HCT116 (cell line): Measurements from ENCODE around the gene PRMT7. TPM values are rescaled to one million over a fixed set of nuclear protein-coding genes. Genes with fewer than 3 reads are reported as not detected.

Experiments
- ATAC-seq: fragments of 200-7000 bp; cut with Tn5 transposase; 2 replicates; pipeline ENCODE4 v1.9.1; 2020; ENCODE audit warnings: mild to moderate bottlenecking, moderate library complexity
- BruUV-seq: library from RNA; stranded (reverse); fragments of 400-500 nt; replicated peaks from 2 replicates; lab custom pipeline; 2021; lab: Mats Ljungman, UMichigan
- CTCF ChIA-PET: fragments of 300-600 bp; sonication (Branson Sonifier 250); formaldehyde crosslinking; loops from one replicate; lab custom pipeline; 2021; ENCODE audit warnings: antibody characterized with exemption; lab: Charles Lee
- POLR2A ChIA-PET: fragments of 300-600, 350-600 bp; sonication (Branson Sonifier 250); formaldehyde crosslinking; loops from one replicate; lab custom pipeline; 2021; ENCODE audit warnings: antibody characterized with exemption; lab: Charles Lee
- RAD21 ChIA-PET, 2 experiments: fragments of 300-600 bp; sonication (Branson Sonifier 250); formaldehyde crosslinking; loops; one replicate each; lab custom pipeline; 2023; ENCODE audit warnings: low total read pairs in 2 of 2; ENCODE audit not compliant: uncharacterized antibody in 2 of 2, unreplicated experiment in 2 of 2, low non-redundant PET in 1 of 2; lab: Charles Lee
- DNase-seq: peaks from one replicate; pipeline ENCODE4 v3.0.0-alpha.2; 2010; ENCODE audit warnings: low read depth, low spot score
- H2AFZ ChIP-seq: fragments of 200-600 bp; shearing (Covaris generic), sonication (generic); 2 replicates; pipeline ENCODE4 v1.6.1; 2017; ENCODE audit warnings: low read depth, mixed run types, mixed read lengths, antibody characterized with exemption, low read length; ENCODE audit not compliant: poor library complexity, severe bottlenecking
- H3K27ac ChIP-seq: 2 replicates; pipeline ENCODE4 v1.5.1; 2012; ENCODE audit warnings: low read depth, low read length
- H3K27me3 ChIP-seq: fragments of 200-600 bp; sonication (generic); 2 replicates; pipeline ENCODE4 v1.6.1; 2016; ENCODE audit warnings: mixed run types, low read length, mixed read lengths; ENCODE audit not compliant: insufficient read depth
- H3K36me3 ChIP-seq, 2 experiments: fragments of 200-500 bp in 1 of 2; fragments of 200-600 bp in 1 of 2; sonication (Bioruptor generic) in 1 of 2; sonication (generic) in 1 of 2; 2 replicates each; pipeline versions ENCODE4 v1.5.1 to v1.6.1; 2014 to 2016; ENCODE audit warnings: low read length in 2 of 2, inconsistent platforms in 1 of 2, mixed read lengths in 1 of 2, mixed run types in 1 of 2; ENCODE audit not compliant: insufficient read depth in 2 of 2, control insufficient read depth in 1 of 2
- H3K4me1 ChIP-seq, 2 experiments: fragments of 200-600 bp in 1 of 2; sonication (generic) in 1 of 2; 2 replicates each; pipeline versions ENCODE4 v1.5.1 to v1.6.1; 2012 to 2017; ENCODE audit warnings: low read length in 2 of 2, inconsistent platforms in 1 of 2, mild to moderate bottlenecking in 1 of 2, mixed read lengths in 1 of 2, mixed run types in 1 of 2, moderate library complexity in 1 of 2; ENCODE audit not compliant: insufficient read depth in 2 of 2, control insufficient read depth in 1 of 2
- H3K4me2 ChIP-seq: fragments of 200-600 bp; sonication (generic); 2 replicates; pipeline ENCODE4 v1.6.1; 2017; ENCODE audit warnings: mixed run types, low read length, mixed read lengths
- H3K4me3 ChIP-seq, 2 experiments: fragments of 200-600 bp in 1 of 2; sonication (generic) in 1 of 2; replicated peaks in 1 of 2; 2 replicates each; pipeline ENCODE4 v1.5.1; 2011 to 2016; ENCODE audit warnings: low read length in 2 of 2, control low read depth in 1 of 2, low read depth in 1 of 2, mild to moderate bottlenecking in 1 of 2, mixed read lengths in 1 of 2, mixed run types in 1 of 2
- H3K79me2 ChIP-seq: fragments of 200-600 bp; sonication (generic); 2 replicates; pipeline ENCODE4 v1.6.1; 2017; ENCODE audit warnings: mild to moderate bottlenecking, mixed run types, low read length, moderate library complexity, mixed read lengths; ENCODE audit not compliant: insufficient read depth
- H3K9ac ChIP-seq: fragments of 200-600 bp; sonication (generic); 2 replicates; pipeline ENCODE4 v1.6.1; 2016; ENCODE audit warnings: low read length, mixed read lengths
- H3K9me2 ChIP-seq: fragments of 200-600 bp; sonication (generic), shearing (Covaris generic); 2 replicates; pipeline ENCODE4 v1.6.1; 2017; ENCODE audit warnings: mixed run types, mild to moderate bottlenecking, moderate library complexity; ENCODE audit not compliant: insufficient read depth
- H3K9me3 ChIP-seq, 2 experiments: fragments of 200-500 bp in 1 of 2; fragments of 200-600 bp in 1 of 2; sonication (Bioruptor generic) in 1 of 2; sonication (generic) in 1 of 2; 2 replicates each; pipeline ENCODE4 v1.6.1; 2014 to 2017; ENCODE audit warnings: low read length in 2 of 2, mixed read lengths in 2 of 2, inconsistent platforms in 1 of 2, low read depth in 1 of 2, mild to moderate bottlenecking in 1 of 2, mixed run types in 1 of 2, moderate library complexity in 1 of 2; ENCODE audit not compliant: control insufficient read depth in 1 of 2, insufficient read depth in 1 of 2
- H4K20me1 ChIP-seq: fragments of 200-600 bp; sonication (generic), shearing (Covaris generic); 2 replicates; pipeline ENCODE4 v1.6.1; 2017; ENCODE audit warnings: mixed run types, mild to moderate bottlenecking, moderate library complexity; ENCODE audit not compliant: insufficient read depth
- ATF3 ChIP-seq: IDR thresholded peaks from 2 replicates; pipeline ENCODE4 v1.6.1; 2012
- CBX3 ChIP-seq: IDR thresholded peaks from 2 replicates; pipeline ENCODE4 v1.6.1; 2012; ENCODE audit warnings: low read depth
- CTCF ChIP-seq, 3 experiments: fragments of 200-600 bp in 1 of 3; sonication (generic) in 1 of 3; IDR thresholded peaks in 2 of 3; conservative IDR thresholded peaks in 1 of 3; 2 replicates each; pipeline ENCODE4 v1.5.1; 2012 to 2017; ENCODE audit warnings: low read depth in 2 of 3, low read length in 2 of 3, antibody characterized with exemption in 1 of 3, borderline replicate concordance in 1 of 3, control low read depth in 1 of 3, mild to moderate bottlenecking in 1 of 3, mixed read lengths in 1 of 3, mixed run types in 1 of 3, moderate library complexity in 1 of 3; ENCODE audit not compliant: insufficient read depth in 1 of 3
- EGR1 ChIP-seq: IDR thresholded peaks from 2 replicates; pipeline ENCODE4 v1.6.1; 2012; ENCODE audit warnings: low read depth
- ELF1 ChIP-seq: IDR thresholded peaks from 2 replicates; pipeline ENCODE4 v1.6.1; 2012; ENCODE audit warnings: low read depth, borderline replicate concordance
- EZH2 ChIP-seq: fragments of 200-600 bp; sonication (generic); IDR thresholded peaks from 2 replicates; pipeline ENCODE4 v1.6.1; 2017; ENCODE audit warnings: antibody characterized with exemption, mixed run types
- FOSL1 ChIP-seq: IDR thresholded peaks from 2 replicates; pipeline ENCODE4 v1.6.1; 2012; ENCODE audit warnings: low read depth
- JUND ChIP-seq: IDR thresholded peaks from 2 replicates; pipeline ENCODE4 v1.6.1; 2012
- MAX ChIP-seq: IDR thresholded peaks from 2 replicates; pipeline ENCODE4 v1.6.1; 2012
- POLR2A ChIP-seq: IDR thresholded peaks from 2 replicates; pipeline ENCODE4 v1.7.0; 2011; ENCODE audit warnings: borderline replicate concordance; ENCODE audit not compliant: insufficient read depth, insufficient read length; ENCODE audit errors: extremely low read depth
- POLR2AphosphoS5 ChIP-seq: IDR thresholded peaks from 2 replicates; pipeline ENCODE4 v1.6.1; 2011; ENCODE audit warnings: mild to moderate bottlenecking, low read depth, low read length, moderate library complexity
- SIN3A ChIP-seq: IDR thresholded peaks from 2 replicates; pipeline ENCODE4 v1.6.1; 2012; ENCODE audit warnings: low read depth
- SP1 ChIP-seq: IDR thresholded peaks from 2 replicates; pipeline ENCODE4 v1.6.1; 2012; ENCODE audit warnings: low read depth
- SRF ChIP-seq: IDR thresholded peaks from 2 replicates; pipeline ENCODE4 v1.6.1; 2012; ENCODE audit warnings: low read depth
- TCF7L2 ChIP-seq: IDR thresholded peaks from 2 replicates; pipeline ENCODE4 v1.7.0; 2011; ENCODE audit warnings: borderline replicate concordance, inconsistent platforms; ENCODE audit not compliant: insufficient read depth, insufficient read length; ENCODE audit errors: extremely low read depth
- ZFX ChIP-seq: fragments of 450-650 bp; IDR thresholded peaks from 2 replicates; pipeline ENCODE4 v1.6.1; 2017
- ZNF274 ChIP-seq: fragments of 200-500 bp; sonication (Bioruptor generic); IDR thresholded peaks from 2 replicates; pipeline ENCODE4 v1.6.1; 2014; ENCODE audit warnings: mild to moderate bottlenecking, low read depth, low read length, inconsistent platforms
- intact Hi-C: fragments of 100-400 bp; cut with micrococcal nuclease; formaldehyde crosslinking; loops from 2 replicates; pipeline ENCODE4 v1.10.0; 2022
- total RNA-seq: library from RNA; stranded (reverse); gene quantifications from one replicate; pipeline ENCODE4 v1.2.1, GENCODE V29; 2021; ENCODE audit not compliant: unreplicated experiment

Gene PRMT7
- total RNA-seq, 1 experiment from 2014 or later = 34.4 TPM

GRCh38 chr16:68272507-68273209 is 38.2 kb upstream of the PRMT7 start:
- no TSS peak for BruUV-seq
- no peak overlapping the region for H3K9ac ChIP-seq
- TF ChIP-seq JUND (no peak), SIN3A (no peak), CTCF (IDR thresholded peaks at IDR 0.05 in 2 of 3, conservative IDR thresholded peaks at IDR 0.05 in 1 of 3; ENCODE audit: borderline replicate concordance in 1 of 3, insufficient read depth in 1 of 3, low read depth in 2 of 3, low read length in 2 of 3) (no peak), ELF1 (no peak)
- TF ChIP-seq, all 23 proteins: peak for 0
- Histone ChIP-seq H3K79me2 (peaks cover 79% of the 10 kb centered on the region), H4K20me1 (peaks cover 22% of the 10 kb centered on the region; the same call in 1 of the 2 replicates), H2AFZ (no peak overlapping the region), H3K36me3 (peaks cover 0 to 13% of the 10 kb centered on the region in 2 experiments; a peak in 2 of 4 replicates), H3K27ac (no peak overlapping the region), H3K4me2 (no peak overlapping the region), H3K4me1 (peaks cover 8% of the 10 kb centered on the region in 2 experiments), H3K27me3 (no peaks in the 10 kb centered on the region), H3K4me3 (no peak overlapping the region), H3K9me2 (no peaks in the 10 kb centered on the region), H3K9me3 (no peaks in the 10 kb centered on the region)
- RAD21 ChIA-PET = no interaction called here
- DNase-seq (no peak), ATAC-seq (no peak)
- POLR2A ChIA-PET = no interaction called here
- CTCF ChIA-PET = interaction anchor here (1.2 kb wide), 1 partner anchor 9 kb away, joined by 4 read pairs; the partner anchor contains the start of gene SLC7A6
- intact Hi-C loops = no loop called here

GRCh38 chr16:68273459-68273858 is 37.4 kb upstream of the PRMT7 start:
- no peaks in the 10 kb centered on the region; a peak in 1 of 4 replicates for H3K4me1 ChIP-seq
- ATAC-seq = no peak
- no TSS peak for BruUV-seq
- no peaks in the 10 kb centered on the region for H3K9me2 ChIP-seq
- H3K36me3 ChIP-seq = peaks cover 0 to 13% of the 10 kb centered on the region in 2 experiments; a peak in 2 of 4 replicates
- no peak overlapping the region for H3K4me3 ChIP-seq
- no peak overlapping the region for H2AFZ ChIP-seq
- no peaks in the 10 kb centered on the region for H3K27me3 ChIP-seq
- H3K79me2 ChIP-seq = peaks cover 71% of the 10 kb centered on the region
- no peak overlapping the region for H3K4me2 ChIP-seq
- CTCF ChIA-PET = interaction anchor here (1.2 kb wide), 1 partner anchor 9 kb away, joined by 4 read pairs; the partner anchor contains the start of gene SLC7A6
- RAD21 ChIA-PET = no interaction called here
- H3K9ac ChIP-seq = no peak overlapping the region
- DNase-seq = no peak
- H3K27ac ChIP-seq = no peak overlapping the region
- H3K9me3 ChIP-seq = no peaks in the 10 kb centered on the region
- intact Hi-C loops = no loop called here
- peaks cover 15% of the 10 kb centered on the region; the same call in 1 of the 2 replicates for H4K20me1 ChIP-seq
- POLR2A ChIA-PET = no interaction called here
- TF ChIP-seq POLR2A (no peak), ATF3 (no peak), ZNF274 (no peak), TCF7L2 (no peak), FOSL1 (no peak), CBX3 (no peak), ELF1 (no peak), EGR1 (no peak), POLR2AphosphoS5 (no peak), SP1 (no peak), EZH2 (no peak), SRF (no peak), SIN3A (no peak), ZFX (no peak), MAX (no peak)
